ENCODE data around the gene AADACL4. TPM values are rescaled to one million over a fixed set of nuclear protein-coding genes. Genes with fewer than 3 reads are reported as not detected.
A peak's percentile ranks its signal among the peaks of the same experiment; 100 is the strongest.

AADACL4 gene
- total and polyA plus RNA-seq, 9 of the 15 experiments (the other 6 are each of a cell fraction or from before 2014, with no cell fraction given) = not detected

DNA sequence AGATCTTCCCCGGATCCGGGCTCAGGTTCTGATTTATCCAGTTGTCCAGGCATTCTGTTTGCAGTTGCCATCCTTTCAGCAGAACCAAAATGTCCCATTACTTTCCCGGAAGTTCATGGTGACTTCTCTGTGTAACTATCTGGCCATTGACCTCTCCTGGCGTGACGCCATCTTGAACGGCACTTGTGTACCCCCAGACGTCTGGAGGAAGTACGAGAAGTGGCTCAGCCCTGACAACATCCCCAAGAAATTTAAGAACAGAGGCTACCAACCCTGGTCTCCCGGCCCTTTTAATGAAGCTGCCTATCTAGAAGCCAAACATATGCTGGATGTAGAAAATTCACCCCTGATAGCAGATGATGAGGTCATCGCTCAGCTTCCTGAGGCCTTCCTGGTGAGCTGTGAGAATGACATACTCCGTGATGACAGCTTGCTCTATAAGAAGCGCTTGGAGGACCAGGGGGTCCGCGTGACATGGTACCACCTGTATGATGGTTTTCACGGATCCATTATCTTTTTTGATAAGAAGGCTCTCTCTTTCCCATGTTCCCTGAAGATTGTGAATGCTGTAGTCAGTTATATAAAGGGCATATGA, 22.4 kb downstream of the AADACL4 start:
- H3K9ac ChIP-seq (ENCODE audit: insufficient read depth in 1 of 2, low read depth in 2 of 2, low read length in 2 of 2) = no peak overlapping the region
- POLR2A ChIA-PET = interaction anchor here (0.6 to 0.7 kb wide), 2 partner anchors 8 to 961 kb away, joined by 3 read pairs; no protein-coding TSS in a partner anchor
- DNase-seq (ENCODE audit: extremely low read depth in 1 of 4, low spot score in 3 of 4) (peak in 1 of 4 experiments; percentile 29), ATAC-seq (peak; percentile 64), FAIRE-seq (no peak)
- intact Hi-C loops (cut with micrococcal nuclease) (loop anchor here (10.0 kb wide), 1 partner anchor 109 kb away; the partner anchor contains the start of gene PRAMEF12), in situ Hi-C loops (cut with MboI) (no loop called here)
- H3K9me3 ChIP-seq (replicated peaks; ENCODE audit: control insufficient read depth, insufficient read depth, low read depth, low read length) = no peaks in the 10 kb centered on the region
- H3K4me3 ChIP-seq = no peak overlapping the region
- no peaks in the 10 kb centered on the region for H4K20me1 ChIP-seq (replicated peaks; ENCODE audit: control insufficient read depth, insufficient read depth, low read length)
- no peaks in the 10 kb centered on the region for H3K27me3 ChIP-seq (ENCODE audit: control insufficient read depth in 2 of 2, insufficient read depth in 2 of 2, low read length in 2 of 2)
- CTCF ChIA-PET (ENCODE audit: low intra/inter-chr PET ratio) = no interaction called here
- H3K27ac ChIP-seq (ENCODE audit: extremely low read depth, low read depth, low read length) = no peak overlapping the region
- no peaks in the 10 kb centered on the region for H3K36me3 ChIP-seq (ENCODE audit: control insufficient read depth, insufficient read depth, low read length)
- no peaks in the 10 kb centered on the region for H3K4me1 ChIP-seq (replicated peaks in 1 of 2; ENCODE audit: control insufficient read depth in 2 of 2, insufficient read depth in 2 of 2, low read length in 2 of 2)
- BruUV-seq (replicated peaks) = no TSS peak
- WGBS (ENCODE audit: insufficient coverage, low coverage, missing lambda C conversion rate) = 31% methylated on average over 15 of the region's 15 CpGs
- no peaks in the 10 kb centered on the region for H3K79me2 ChIP-seq (ENCODE audit: control insufficient read depth, insufficient read depth, low read length)
- no peaks in the 10 kb centered on the region for H3K9me1 ChIP-seq (ENCODE audit: control insufficient read depth, insufficient read depth, low read length)
- H3K4me2 ChIP-seq (ENCODE audit: insufficient read depth, low read length) = no peak overlapping the region
- H2AFZ ChIP-seq (ENCODE audit: low read depth, low read length) = peak overlapping the region; percentile 6
- TF ChIP-seq ZNF431 (CRISPR knock-in tag; IDR thresholded peaks at IDR 0.05) = no peak
- TF ChIP-seq ARID1B (IDR thresholded peaks at IDR 0.05) = peak; percentile 13; the same call in 1 of the 2 replicates
- TF ChIP-seq JUND (IDR thresholded peaks at IDR 0.05; ENCODE audit: borderline replicate concordance, low read depth, low read length) = peak; percentile 85; the same call in 1 of the 2 replicates
- peak; percentile 87 for TF ChIP-seq JUND (tag; IDR thresholded peaks at IDR 0.05; ENCODE audit: borderline replicate concordance, low read depth, low read length)
- TF ChIP-seq CAMTA2 (CRISPR knock-in tag; conservative IDR thresholded peaks at IDR 0.05) = no peak
- TF ChIP-seq YBX1 (IDR thresholded peaks at IDR 0.05) = no peak
- TF ChIP-seq HOXB6 (CRISPR knock-in tag; IDR thresholded peaks at IDR 0.05; ENCODE audit: borderline replicate concordance) = no peak
- no peak for TF ChIP-seq NR2C1 (IDR thresholded peaks at IDR 0.05)
- 0 out of 2 replicates have a peak, but pooled peaks have one; percentile 17 for TF ChIP-seq NR2C1 (tag; IDR thresholded peaks at IDR 0.05)
- TF ChIP-seq, protein P1, sequence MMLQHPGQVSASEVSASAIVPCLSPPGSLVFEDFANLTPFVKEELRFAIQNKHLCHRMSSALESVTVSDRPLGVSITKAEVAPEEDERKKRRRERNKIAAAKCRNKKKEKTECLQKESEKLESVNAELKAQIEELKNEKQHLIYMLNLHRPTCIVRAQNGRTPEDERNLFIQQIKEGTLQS (IDR thresholded peaks at IDR 0.05) = peak; percentile 95
- TF ChIP-seq, protein P1 (CRISPR knock-in tag; conservative IDR thresholded peaks at IDR 0.05) = no peak
- TF ChIP-seq HDGF (IDR thresholded peaks at IDR 0.05) = no peak
- TF ChIP-seq EHMT2 (IDR thresholded peaks at IDR 0.05) = no peak
- no peak for TF ChIP-seq ZNF551 (CRISPR knock-in tag; IDR thresholded peaks at IDR 0.05)
- TF ChIP-seq YY1 (IDR thresholded peaks at IDR 0.05; ENCODE audit: borderline replicate concordance in 1 of 3, control insufficient read depth in 1 of 3, extremely low read depth in 1 of 3, insufficient read depth in 3 of 3, insufficient read length in 1 of 3, insufficient replicate concordance in 2 of 3, low read depth in 1 of 3, low read length in 2 of 3) = peak in 1 of 3 experiments; percentile 21
- no peak for TF ChIP-seq RBBP5 (IDR thresholded peaks at IDR 0.05; ENCODE audit: borderline replicate concordance, insufficient read depth, low read length, poor library complexity, severe bottlenecking)
- no peak for TF ChIP-seq CREB1 (IDR thresholded peaks at IDR 0.05)
- 0 out of 2 replicates have a peak, but pooled peaks have one; percentile 41 for TF ChIP-seq CREB1 (CRISPR knock-in tag; IDR thresholded peaks at IDR 0.05)
- TF ChIP-seq NR2C2 (CRISPR knock-in tag; IDR thresholded peaks at IDR 0.05) = no peak
- TF ChIP-seq NR2C2 (tag; IDR thresholded peaks at IDR 0.05) = peak; percentile 30; the same call in 1 of the 2 replicates
- no peak for TF ChIP-seq NRF1 (conservative IDR thresholded peaks at IDR 0.05 in 1 of 2, IDR thresholded peaks at IDR 0.05 in 1 of 2)
- 0 out of 2 replicates have a peak, but pooled peaks have one; percentile 60 for TF ChIP-seq ZNF584 (CRISPR knock-in tag; IDR thresholded peaks at IDR 0.05; ENCODE audit: low read depth)
- TF ChIP-seq MEIS2 (IDR thresholded peaks at IDR 0.05; ENCODE audit: partially characterized antibody) = peak; percentile 66
- no peak for TF ChIP-seq ZNF311 (CRISPR knock-in tag; IDR thresholded peaks at IDR 0.05)
- TF ChIP-seq KDM2B (CRISPR knock-in tag; IDR thresholded peaks at IDR 0.05) = no peak

Data from K562 (cell line).